HPDE6-E6E7 (cell line): Measurements from ENCODE around the gene SNTB2.
"Not testable (repeated sequence)": the region's sequence is repeated elsewhere in the genome, so short reads cannot be mapped to it uniquely, and the experiment has no call there.

ENCODE experiments used
- DNase-seq: peaks from one replicate; pipeline ENCODE4 v3.0.0; 2011; ENCODE audit warnings: missing footprints; ENCODE audit errors: extremely low spot score

SNTB2 gene

DNA sequence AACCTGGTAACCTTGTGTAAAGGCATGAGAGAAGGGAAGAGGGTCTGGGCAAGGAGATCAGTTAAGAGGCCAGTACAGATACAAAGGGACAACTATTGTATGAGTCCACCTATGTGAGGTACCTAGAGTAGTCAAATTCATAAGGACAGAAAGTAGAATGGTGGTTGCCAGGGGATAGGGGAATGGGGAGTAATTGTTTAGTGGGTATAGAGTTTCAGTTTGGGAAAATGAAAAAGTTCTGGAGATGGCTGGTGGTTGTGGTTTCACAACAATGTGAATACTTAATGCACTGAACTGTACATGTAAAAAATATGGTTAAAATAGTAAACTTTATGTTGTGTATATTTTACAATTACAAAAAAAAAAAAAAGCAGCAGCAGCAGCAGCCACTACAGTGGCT lies 49.4 kb downstream of the SNTB2 start:
- no peak for DNase-seq

DNA sequence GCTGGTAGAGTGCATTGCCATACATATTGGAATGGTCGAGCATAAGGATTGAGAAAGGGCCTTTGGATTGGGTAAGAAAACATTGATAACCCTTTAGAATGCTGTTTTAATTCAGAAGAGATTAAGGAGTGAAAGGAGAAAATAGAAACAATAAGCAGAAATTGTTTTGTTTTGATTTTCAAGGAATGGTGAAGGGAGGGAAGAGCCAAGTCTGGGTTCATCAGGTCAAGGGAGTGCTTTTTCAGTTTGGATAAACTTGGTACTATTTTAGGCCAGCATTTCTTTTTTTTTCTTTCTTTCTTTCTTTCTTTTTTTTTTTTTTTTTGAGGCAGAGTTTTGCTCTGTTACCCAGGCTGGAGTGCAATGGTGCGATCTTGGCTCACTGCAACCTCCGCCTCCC lies 50.3 kb downstream of the SNTB2 start:
- no peak for DNase-seq

DNA sequence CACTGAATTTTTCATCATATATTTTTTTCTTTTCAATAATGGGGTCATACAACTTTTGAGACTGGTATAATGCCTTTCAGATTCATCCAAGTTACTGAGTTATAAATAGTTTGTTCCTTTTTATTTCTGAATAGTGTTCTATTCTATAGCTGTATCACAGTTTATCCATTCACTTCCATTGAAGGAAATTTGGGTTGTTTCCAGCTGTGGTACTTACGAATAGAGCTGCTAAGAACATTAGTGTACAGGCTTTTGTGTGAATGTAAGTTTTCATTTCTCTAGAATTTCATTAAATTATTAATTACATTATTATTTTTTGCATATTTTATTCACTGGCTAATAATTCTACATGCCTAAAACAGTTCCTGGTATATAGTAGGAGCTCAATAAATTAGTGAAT lies 52.9 kb downstream of the SNTB2 start:
- DNase-seq, result no peak

DNA sequence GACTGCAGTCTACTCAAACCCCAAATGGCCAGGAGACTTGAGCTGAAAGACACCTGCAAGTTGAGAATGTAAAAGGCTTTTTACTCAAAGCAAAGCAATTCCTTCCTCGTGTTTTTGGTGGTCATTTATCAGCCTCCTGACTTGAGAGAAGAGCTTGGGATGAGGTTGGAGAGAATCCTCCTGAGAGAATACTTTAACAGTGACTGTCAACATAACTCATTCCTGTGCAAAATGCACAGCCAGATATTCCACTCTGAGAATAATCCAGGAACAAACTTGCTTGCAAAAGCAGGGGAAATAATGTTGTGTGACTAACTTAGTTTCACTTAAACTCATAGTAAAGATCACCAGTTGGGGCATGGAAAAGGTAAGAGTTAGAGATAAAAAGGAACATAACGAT lies 53.4 kb downstream of the SNTB2 start:
- DNase-seq, result no peak

DNA sequence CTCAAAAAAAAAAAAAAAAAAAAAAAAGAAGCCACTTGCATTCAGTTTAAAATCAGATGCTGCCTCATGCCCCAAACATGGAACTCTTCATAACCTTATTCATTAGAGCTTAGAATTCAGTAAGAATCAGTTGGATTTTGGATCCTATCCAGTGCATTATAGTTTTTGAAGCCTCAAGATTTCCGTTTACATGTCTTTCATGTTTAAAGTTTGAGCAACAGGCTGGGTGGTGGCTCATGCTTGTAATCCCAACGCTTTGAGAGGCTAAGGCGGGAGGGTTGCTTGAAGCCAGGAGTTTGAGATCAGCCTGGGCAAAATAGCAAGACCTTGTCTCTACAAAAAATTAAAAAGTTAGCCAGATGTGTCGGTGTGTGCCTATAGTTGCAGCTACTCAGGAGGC lies 55.0 kb downstream of the SNTB2 start:
- no peak for DNase-seq

DNA sequence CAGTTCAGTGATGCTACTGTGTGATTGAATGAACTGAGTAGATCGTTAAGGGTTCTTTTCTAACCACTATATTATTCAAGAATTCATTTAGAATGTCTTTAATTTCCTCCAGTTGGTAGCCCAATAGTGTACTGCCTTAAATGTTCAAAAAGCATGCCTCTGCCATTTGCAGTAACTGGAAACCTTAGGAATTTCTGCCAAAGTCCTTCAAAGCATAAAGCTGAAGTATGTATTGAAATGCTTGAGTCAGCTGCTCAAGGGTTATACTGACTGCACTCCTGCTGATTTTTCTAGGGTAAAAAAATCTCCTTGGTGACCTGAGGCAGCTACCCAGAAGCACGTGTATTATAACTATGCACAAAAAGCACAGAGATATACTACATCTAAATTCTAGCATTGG lies 56.5 kb downstream of the SNTB2 start:
- DNase-seq, result no peak

DNA sequence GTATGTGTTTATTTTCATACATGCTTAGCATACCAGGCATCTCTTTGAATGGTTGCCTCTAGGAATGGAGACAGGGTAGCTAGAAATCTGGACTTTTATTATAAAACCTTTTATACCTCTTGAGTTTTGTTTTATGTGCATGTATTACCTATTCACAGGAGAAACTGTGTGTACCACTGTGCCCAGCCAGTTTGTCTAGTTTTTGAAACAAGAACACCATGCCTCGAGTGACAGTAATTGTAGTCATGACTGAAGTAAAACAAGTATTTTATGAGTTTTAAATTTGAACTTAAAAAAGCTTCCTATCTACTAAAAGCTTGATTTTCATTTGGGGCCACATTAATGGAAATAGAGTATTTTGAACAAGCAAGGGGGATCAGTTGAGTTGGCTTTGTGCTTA lies 57.4 kb downstream of the SNTB2 start:
- DNase-seq, result no peak

DNA sequence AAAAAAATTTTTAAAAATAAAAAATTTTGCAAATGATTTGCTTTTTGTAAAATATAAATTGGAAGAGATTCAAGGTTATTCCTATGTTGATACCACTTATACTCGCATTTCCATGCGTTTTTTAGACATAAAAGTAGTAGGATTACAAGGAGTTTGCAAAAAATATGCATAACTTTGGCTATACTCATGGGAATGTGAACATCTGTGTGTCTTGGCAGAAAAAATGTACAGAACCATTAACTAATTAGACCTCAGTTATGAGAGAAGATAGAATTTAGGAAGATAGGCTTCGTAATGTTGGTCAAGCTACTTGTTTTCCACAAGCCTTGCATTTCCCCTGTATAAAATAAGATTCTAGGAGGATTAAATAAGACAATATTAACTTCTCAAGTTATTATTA lies 63.1 kb downstream of the SNTB2 start:
- no peak for DNase-seq

DNA sequence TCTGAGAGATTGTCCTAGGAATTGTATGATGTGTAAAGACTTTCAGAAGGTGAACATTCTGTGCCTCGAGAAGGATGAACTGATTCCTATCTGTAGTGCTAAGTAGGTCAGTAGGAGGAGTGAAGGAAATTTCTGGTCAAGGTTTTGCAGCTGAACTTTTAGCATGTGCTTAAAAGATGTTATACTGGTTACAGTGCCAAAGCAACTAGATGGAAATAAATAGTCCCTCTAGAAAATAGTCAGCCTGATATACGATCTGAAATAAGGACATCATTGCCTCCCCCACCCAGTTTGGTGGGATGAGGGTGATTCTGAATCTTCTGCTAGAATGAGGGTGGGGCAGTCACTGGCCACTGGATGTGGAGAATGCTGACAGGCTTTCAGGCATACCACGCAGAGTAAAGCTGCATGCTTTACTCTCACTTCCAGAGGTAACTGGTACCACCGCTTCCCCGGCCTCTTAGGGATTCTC lies 66.9 kb downstream of the SNTB2 start:
- no peak for DNase-seq

DNA sequence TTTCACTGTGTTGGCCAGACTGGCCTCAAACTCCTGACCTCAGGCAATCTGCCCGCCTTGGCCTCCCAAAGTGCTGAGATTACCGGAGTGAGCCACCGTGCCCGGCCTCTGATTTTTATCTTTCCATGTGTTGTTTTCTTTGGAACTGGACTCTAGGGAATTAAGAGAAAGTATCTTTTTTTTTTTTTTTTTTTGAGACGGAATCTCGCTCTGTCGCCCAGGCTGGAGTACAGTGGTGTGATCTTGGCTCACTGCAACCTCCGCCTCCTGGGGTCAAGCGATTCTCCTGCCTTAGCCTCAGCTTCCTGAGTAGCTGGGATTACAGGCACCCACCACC lies 72.4 kb downstream of the SNTB2 start:
- DNase-seq, result not testable (repeated sequence)

DNA sequence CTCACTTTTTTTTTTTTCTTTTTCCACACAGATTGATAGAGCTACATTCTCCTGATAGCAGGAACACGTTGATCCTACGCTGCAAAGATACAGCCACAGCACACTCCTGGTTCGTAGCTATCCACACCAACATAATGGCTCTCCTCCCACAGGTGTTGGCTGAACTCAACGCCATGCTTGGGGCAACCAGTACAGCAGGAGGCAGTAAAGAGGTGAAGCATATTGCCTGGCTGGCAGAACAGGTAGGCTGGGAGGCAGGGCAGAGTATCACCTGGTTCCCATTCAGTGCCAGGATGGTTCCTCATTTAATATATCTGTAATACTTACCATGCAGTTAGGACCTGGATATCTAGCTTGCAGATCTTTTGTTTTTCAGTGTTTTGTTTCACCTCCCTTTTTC lies 73.1 kb downstream of the SNTB2 start:
- no peak for DNase-seq

DNA sequence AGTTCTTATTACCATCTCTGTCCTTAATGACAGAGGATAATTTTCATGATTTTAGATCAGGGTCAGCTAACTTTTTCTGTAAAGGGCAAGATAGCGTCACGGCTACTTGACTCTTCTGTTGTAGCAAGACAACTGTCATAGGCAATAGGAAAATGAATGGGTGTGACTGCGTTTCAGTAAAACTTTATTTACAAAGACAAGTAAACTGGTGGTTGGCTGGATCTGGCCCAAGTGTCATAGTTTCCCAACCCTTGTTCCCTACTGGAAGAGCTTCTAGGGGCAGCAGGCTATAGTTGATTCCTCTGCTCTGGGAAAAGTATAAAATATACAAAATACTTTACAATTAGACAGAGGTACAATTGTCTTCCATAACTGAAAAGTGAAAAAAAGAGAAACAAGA lies 73.5 kb downstream of the SNTB2 start:
- DNase-seq, result no peak

DNA sequence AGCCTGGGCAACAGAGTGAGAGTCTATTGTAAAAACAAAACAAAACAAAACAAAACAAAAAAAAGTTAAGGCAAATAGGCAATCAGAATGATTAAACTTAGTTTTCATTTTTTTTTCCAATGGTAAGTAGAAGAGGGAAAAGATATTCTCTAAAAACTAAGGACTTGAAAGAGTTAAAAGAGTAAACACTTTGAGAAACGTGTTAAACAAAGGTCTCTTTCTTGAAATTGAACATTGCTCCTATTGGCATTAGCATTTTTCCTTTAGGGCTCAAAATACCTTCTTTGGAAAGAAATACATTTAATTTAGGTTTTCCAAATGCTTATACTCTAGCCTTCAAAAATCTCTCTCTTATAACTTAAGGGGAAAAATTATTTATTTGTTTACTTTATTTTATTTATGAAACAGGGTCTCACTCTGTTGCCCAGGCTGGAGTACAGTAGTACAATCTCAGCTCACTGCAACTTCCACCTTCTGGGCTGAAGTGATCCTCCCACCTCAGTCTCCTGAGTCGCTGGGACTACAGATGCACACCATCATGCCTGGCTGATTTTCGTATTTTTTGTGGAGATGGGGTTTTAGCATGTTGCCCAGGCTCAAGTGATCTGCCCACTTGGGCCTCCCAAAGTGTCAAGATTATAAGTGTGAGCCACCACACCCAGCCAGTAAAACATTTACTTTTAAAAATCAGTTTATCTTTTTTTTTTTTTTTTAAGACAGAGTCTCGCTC lies 79.5 kb downstream of the SNTB2 start:
- DNase-seq, result no peak

DNA sequence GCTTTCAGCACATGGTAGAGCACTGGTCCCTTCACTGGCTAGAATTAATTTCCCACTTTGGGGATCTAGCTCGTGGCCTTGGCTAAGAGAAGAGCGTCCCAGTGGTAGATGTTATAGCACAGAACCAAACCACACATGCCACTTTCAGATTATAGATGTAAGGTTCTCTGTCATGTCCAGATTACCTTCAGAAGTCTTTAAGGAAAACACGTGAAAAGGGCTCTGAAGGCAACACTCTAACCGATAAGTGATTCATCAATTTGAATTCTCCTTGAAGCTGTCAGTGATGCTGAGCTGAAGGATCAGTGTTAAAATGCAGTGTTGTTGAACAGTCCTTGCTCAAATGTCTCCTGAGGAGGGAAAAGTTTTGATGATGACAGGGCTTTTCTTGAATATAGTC lies 80.7 kb downstream of the SNTB2 start:
- DNase-seq, result no peak

DNA sequence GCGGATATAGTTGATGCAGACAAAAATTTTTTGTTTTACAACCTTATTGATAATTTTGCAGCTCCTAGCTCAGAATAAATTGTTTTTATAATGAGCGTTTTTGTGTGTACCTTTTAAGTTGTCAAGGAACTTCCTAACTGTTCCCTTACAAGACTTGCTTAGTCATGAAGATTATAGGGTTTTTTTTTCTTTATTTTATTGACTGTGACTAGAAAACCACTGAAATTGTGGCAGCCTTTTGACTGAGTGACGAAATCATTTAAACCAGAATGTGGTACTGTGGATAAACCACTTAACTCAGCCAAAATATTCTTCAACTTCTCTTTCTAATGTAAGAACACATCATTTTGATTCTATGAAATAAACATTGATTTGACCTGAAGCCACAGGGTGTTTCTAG lies 83.4 kb downstream of the SNTB2 start:
- DNase-seq, result no peak

DNA sequence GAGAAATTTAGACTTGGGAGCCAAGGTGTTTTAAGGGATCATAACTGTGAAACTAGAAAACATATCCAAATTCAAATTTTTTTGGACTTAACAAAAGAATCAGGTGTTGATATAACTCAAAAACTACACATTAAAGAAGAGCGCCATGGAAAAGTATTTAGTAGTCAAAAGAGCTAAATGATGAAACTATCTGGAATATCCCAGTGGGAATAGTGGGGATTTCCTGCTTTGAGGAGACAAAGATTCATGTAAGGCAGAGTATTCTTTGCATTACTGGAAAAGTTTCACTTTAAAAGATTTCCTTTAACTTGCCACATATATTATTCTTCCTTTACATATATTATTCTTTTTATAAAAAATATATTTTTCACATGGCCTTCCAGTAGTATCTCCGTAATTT lies 83.9 kb downstream of the SNTB2 start:
- DNase-seq, result no peak

DNA sequence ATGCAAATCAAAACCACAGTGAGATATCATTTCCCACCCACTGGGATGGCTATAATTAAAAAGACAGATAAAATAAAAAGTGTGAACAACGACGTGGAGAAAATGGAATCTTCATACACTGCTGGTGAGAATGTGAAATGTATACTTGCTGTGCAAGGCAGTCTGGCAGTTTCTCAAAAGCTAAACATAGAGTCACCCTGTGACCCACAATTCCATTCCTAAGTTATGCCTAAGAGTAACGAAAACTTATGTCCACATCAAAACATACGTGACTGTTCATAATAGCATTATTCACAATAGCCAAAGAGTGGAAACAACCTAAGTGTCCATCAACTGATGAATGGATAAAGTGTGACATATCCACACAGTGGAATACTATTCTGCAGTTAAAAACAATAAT lies 86.0 kb downstream of the SNTB2 start:
- no peak for DNase-seq

DNA sequence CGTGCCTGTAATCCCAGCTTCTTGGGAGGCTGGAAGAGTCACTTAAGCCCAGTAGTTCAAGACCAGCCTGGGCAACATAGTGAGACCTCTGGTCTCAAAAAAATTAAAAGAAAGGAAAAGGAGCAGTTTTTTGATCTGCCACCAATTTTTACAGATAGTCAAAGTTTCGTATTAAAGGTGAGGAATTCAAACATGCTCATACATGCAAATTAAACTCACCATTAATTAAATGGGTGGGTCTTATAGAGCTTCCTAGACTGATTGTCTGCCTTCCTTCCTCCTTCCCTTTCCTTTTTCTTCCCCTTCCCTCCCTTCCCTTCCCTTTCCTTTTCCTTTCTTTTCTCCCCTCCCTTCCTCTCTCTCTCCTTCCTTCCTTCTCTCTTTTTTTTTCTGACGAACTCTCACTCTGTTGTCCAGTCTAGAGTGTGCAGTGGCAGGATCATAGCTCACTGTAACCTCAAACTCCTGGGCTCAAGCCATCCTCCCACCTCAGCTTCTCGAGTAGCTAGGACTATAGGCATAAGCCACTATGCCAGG lies 87.8 kb downstream of the SNTB2 start:
- DNase-seq, result no peak

DNA sequence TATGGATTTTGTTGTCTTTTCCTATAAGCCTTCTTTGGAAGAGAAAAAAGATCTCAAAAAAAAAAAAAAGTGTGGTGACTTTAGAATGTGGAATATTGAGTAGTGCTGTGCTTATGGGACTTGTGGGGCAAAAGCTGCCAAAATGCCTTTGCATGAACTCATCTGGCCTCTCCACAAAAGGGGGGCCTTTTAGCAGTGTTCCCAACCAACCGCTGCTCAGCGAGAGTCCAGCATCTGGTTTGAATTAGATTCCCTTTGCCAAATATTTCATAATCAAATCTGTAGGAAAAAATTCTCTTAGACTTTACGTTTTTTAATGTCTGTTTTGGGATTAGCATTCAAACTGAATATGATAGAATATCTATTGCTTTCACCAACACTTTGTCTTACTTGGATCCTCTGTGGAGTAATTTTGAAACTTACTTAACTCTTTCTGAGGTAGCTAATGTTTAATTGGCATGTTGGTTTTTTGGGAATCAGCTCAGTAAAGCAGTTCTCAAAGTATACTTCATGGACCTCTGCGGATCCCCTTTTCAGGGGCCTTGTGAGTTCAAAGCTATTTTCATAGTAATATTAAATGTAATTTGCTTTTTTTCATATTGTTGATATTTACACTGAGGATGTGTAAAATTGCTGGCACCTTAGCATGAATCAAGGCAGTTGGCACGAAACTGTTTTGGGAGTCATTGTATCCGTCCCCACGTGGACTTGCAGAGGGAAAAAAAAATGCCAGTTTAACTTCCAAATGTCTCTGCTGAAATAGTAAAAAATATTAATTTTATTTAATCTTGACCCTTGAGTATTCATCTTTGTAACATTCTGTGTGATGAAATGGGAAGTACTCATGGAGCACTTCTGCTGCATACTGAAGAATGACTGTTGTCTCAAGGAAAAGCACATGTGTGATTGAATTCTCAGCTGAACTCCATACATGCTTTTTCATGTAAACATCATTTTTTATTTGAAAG lies 89.5 kb downstream of the SNTB2 start:
- DNase-seq, result no peak

DNA sequence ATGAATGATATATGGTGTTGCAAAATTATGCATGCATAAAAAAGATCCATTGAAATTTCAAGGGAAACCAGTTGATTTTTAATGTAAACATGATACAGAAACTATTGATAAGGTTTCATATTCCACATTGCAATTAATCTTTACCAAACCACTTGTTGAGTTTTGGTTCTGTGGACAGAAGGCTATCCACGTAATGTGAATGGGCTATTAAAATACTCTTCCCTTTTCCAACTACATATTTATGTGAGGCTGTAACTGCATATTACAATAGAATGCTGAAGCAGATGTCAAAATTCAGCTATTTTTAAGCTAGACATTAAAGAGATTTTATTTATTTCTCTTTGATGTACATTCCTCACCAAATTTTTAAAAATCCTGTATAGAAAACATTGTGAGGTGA lies 90.4 kb downstream of the SNTB2 start:
- DNase-seq, result no peak

DNA sequence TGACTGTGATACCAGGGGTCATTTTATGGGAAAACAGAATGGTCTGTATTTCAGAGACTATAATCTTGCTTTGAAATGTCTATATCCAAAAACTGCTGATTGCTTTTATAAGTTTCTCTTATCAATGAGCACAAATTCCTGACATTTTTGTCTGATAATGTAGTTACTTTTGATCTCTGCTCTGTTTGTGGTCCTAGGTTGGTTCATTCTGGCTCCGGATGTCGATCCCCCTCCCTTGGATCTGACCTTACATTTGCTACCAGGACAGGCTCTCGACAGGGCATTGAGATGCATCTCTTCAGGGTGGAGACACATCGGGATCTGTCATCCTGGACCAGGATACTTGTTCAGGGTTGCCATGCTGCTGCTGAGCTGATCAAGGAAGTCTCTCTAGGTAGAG lies 96.9 kb downstream of the SNTB2 start:
- no peak for DNase-seq

DNA sequence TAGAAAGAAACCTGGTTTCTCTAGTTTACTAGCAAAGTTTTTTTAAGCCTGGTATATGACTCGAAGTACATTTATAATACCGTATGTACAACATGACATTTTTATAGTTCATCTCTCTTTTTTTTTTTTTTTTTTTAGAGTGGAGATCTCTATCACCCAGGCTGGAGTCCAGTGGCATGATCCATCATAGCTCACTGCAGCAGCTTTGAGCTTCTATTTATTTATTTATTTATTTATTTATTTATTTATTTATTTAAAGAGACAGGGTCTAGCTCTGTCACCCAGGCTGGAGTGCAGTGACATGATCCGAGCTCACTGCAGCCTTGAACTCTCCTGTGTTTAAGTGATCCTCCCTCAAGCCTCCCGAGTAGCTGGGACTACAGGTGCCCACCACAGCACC lies 98.3 kb downstream of the SNTB2 start:
- no peak for DNase-seq
